Suprapubic skin (tissue), 4 donors: Measurements from ENCODE around the gene LYZL1. TPM values are rescaled to one million over a fixed set of nuclear protein-coding genes. Genes with fewer than 3 reads are reported as not detected.
"Not testable (repeated sequence)": the region's sequence is repeated elsewhere in the genome, so short reads cannot be mapped to it uniquely, and the experiment has no call there.

ENCODE experiments used
- DNase-seq, 2 donors: peaks; one replicate each; pipeline ENCODE4 v3.0.0-alpha.2; 2019; ENCODE audit warnings: low spot score in 2 of 2
- H3K27ac ChIP-seq: fragments of 200-600 bp; sonication (generic); one replicate; pipeline ENCODE4 v1.5.1; 2019
- H3K27me3 ChIP-seq: fragments of 200-600 bp; sonication (generic); one replicate; pipeline ENCODE4 v1.5.1; 2019
- H3K36me3 ChIP-seq: fragments of 200-600 bp; sonication (generic); one replicate; pipeline ENCODE4 v1.5.1; 2019
- H3K4me1 ChIP-seq: fragments of 200-600 bp; sonication (generic); one replicate; pipeline ENCODE4 v1.5.1; 2019
- H3K4me3 ChIP-seq: fragments of 200-600 bp; sonication (generic); one replicate; pipeline ENCODE4 v1.5.1; 2019; ENCODE audit warnings: mild to moderate bottlenecking
- H3K9me3 ChIP-seq: fragments of 200-600 bp; sonication (generic); one replicate; pipeline ENCODE4 v1.5.1; 2019
- CTCF ChIP-seq, 2 donors: fragments of 200-600 bp in 1 of 2; fragments of 450-650 bp in 1 of 2; sonication (generic) in 1 of 2; IDR thresholded peaks; one replicate each; pipeline ENCODE4 v1.5.1; 2016 to 2019; ENCODE audit warnings: antibody characterized with exemption in 2 of 2, mild to moderate bottlenecking in 1 of 2, moderate library complexity in 1 of 2
- EP300 ChIP-seq: sonication (generic); formaldehyde crosslinking; IDR thresholded peaks from one replicate; pipeline ENCODE4 v1.6.1; 2017; ENCODE audit warnings: antibody characterized with exemption
- POLR2A ChIP-seq, 2 donors: fragments of 450-650 bp; IDR thresholded peaks; one replicate each; pipeline ENCODE4 v1.6.1; 2017; ENCODE audit warnings: antibody characterized with exemption in 2 of 2, mild to moderate bottlenecking in 2 of 2, moderate library complexity in 2 of 2
- POLR2AphosphoS5 ChIP-seq, 3 donors: sonication (generic); formaldehyde crosslinking; IDR thresholded peaks; one replicate each; pipeline ENCODE4 v1.6.1; 2017; ENCODE audit warnings: antibody characterized with exemption in 3 of 3
- WGBS: methylation state at CpG from one replicate; pipeline ENCODE4 v1.1.5; 2018; 5-methylcytosine and 5-hydroxymethylcytosine counted together
- total RNA-seq, 4 donors: library from RNA; depleted of rRNA; stranded (reverse); fragments of >200 nt; gene quantifications; one replicate each; pipeline ENCODE4 v1.1.0, GENCODE V29; 2016

The LYZL1 gene
- total RNA-seq, 4 donors from 2014 or later: not detected

GRCh38 chr10:29315814-29316213, 26.9 kb downstream of the LYZL1 start:
- no peak overlapping the region for H3K27ac ChIP-seq
- no peaks in the 10 kb centered on the region for H3K36me3 ChIP-seq
- no peak for DNase-seq
- no peak overlapping the region for H3K4me3 ChIP-seq
- H3K4me1 ChIP-seq: peaks cover 5% of the 10 kb centered on the region
- 88% methylated on average over 5 of the region's 5 CpGs for WGBS
- H3K9me3 ChIP-seq: no peaks in the 10 kb centered on the region
- TF ChIP-seq POLR2AphosphoS5 (IDR thresholded peaks at IDR 0.05) (no peak), CTCF (IDR thresholded peaks at IDR 0.05) (no peak), POLR2A (IDR thresholded peaks at IDR 0.05) (no peak), EP300 (no peak)
- peaks cover 4% of the 10 kb centered on the region for H3K27me3 ChIP-seq

GRCh38 chr10:29316308-29317026, 27.6 kb downstream of the LYZL1 start:
- DNase-seq: no peak
- 83% methylated on average over 8 of the region's 8 CpGs for WGBS
- Histone ChIP-seq H3K27me3 (peaks cover 4% of the 10 kb centered on the region), H3K9me3 (no peaks in the 10 kb centered on the region), H3K4me3 (no peak overlapping the region), H3K4me1 (peaks cover 5% of the 10 kb centered on the region), H3K36me3 (no peaks in the 10 kb centered on the region), H3K27ac (no peak overlapping the region)
- TF ChIP-seq POLR2AphosphoS5 (IDR thresholded peaks at IDR 0.05): no peak
- no peak for TF ChIP-seq EP300
- no peak for TF ChIP-seq POLR2A (IDR thresholded peaks at IDR 0.05)
- TF ChIP-seq CTCF (IDR thresholded peaks at IDR 0.05): no peak

GRCh38 chr10:29317027-29317420, 28.2 kb downstream of the LYZL1 start:
- Histone ChIP-seq H3K4me3 (no peak overlapping the region), H3K27ac (no peak overlapping the region), H3K9me3 (no peaks in the 10 kb centered on the region), H3K27me3 (peaks cover 4% of the 10 kb centered on the region), H3K36me3 (no peaks in the 10 kb centered on the region), H3K4me1 (peaks cover 5% of the 10 kb centered on the region)
- WGBS: 90% methylated on average over 2 of the region's 2 CpGs
- no peak for DNase-seq
- no peak for TF ChIP-seq POLR2AphosphoS5 (IDR thresholded peaks at IDR 0.05)
- no peak for TF ChIP-seq CTCF (IDR thresholded peaks at IDR 0.05)
- no peak for TF ChIP-seq POLR2A (IDR thresholded peaks at IDR 0.05)
- no peak for TF ChIP-seq EP300

- WGBS: 89% methylated on average over 5 of the region's 5 CpGs
- DNase-seq: no peak
- TF ChIP-seq POLR2A (IDR thresholded peaks at IDR 0.05) (no peak), CTCF (IDR thresholded peaks at IDR 0.05) (no peak), POLR2AphosphoS5 (IDR thresholded peaks at IDR 0.05) (no peak), EP300 (no peak)
These were observed 28.7 kb downstream of the LYZL1 start for GRCh38 chr10:29317423-29318021.

GRCh38 chr10:29318141-29319071, 29.5 kb downstream of the LYZL1 start:
- H3K9me3 ChIP-seq, H3K4me1 ChIP-seq, H3K36me3 ChIP-seq, H3K4me3 ChIP-seq, H3K27ac ChIP-seq, H3K27me3 ChIP-seq, DNase-seq: not testable (repeated sequence)
- WGBS: 18% methylated on average over 22 of the region's 22 CpGs

More at GRCh38 chr10:29317423-29318021, 28.7 kb downstream of the LYZL1 start:
- Histone ChIP-seq H3K4me1 (peaks cover 5% of the 10 kb centered on the region), H3K9me3 (no peaks in the 10 kb centered on the region), H3K27me3 (peaks cover 4% of the 10 kb centered on the region), H3K36me3 (no peaks in the 10 kb centered on the region), H3K4me3 (no peak overlapping the region), H3K27ac (no peak overlapping the region)
